Activated naive CD4-positive, alpha-beta T cell treated with anti-CD3 and anti-CD28 coated beads, Interleukin-2, amount 50 U/mL, for 16 hours (primary cell): ENCODE measurements around the gene GSTM2.

Experiments
- DNase-seq: peaks from one replicate; pipeline ENCODE4 v3.0.0-alpha.2; 2020

GSTM2 gene

GRCh38 chr1:109718495-109718894 is 50.6 kb downstream of the GSTM2 start:
- DNase-seq: no peak

- DNase-seq: no peak
Measured at GRCh38 chr1:109719337-109719837, 51.5 kb downstream of the GSTM2 start.

GRCh38 chr1:109721042-109721441 is 53.2 kb downstream of the GSTM2 start:
- DNase-seq: no peak

GRCh38 chr1:109721971-109722370 is 54.1 kb downstream of the GSTM2 start:
- no peak for DNase-seq

- no peak for DNase-seq
Measured at GRCh38 chr1:109722908-109723691, 55.2 kb downstream of the GSTM2 start.
